HCT116 (cell line): ENCODE measurements around the gene ARNT2. TPM values are rescaled to one million over a fixed set of nuclear protein-coding genes. Genes with fewer than 3 reads are reported as not detected.

ENCODE experiments used
- ATAC-seq: fragments of 200-7000 bp; cut with Tn5 transposase; 2 replicates; pipeline ENCODE4 v1.9.1; 2020; ENCODE audit warnings: mild to moderate bottlenecking, moderate library complexity
- BruUV-seq: library from RNA; stranded (reverse); fragments of 400-500 nt; replicated peaks from 2 replicates; lab custom pipeline; 2021; lab: Mats Ljungman, UMichigan
- CTCF ChIA-PET: fragments of 300-600 bp; sonication (Branson Sonifier 250); formaldehyde crosslinking; loops from one replicate; lab custom pipeline; 2021; ENCODE audit warnings: antibody characterized with exemption; lab: Charles Lee
- POLR2A ChIA-PET: fragments of 300-600, 350-600 bp; sonication (Branson Sonifier 250); formaldehyde crosslinking; loops from one replicate; lab custom pipeline; 2021; ENCODE audit warnings: antibody characterized with exemption; lab: Charles Lee
- RAD21 ChIA-PET, 2 experiments: fragments of 300-600 bp; sonication (Branson Sonifier 250); formaldehyde crosslinking; loops; one replicate each; lab custom pipeline; 2023; ENCODE audit warnings: low total read pairs in 2 of 2; ENCODE audit not compliant: uncharacterized antibody in 2 of 2, unreplicated experiment in 2 of 2, low non-redundant PET in 1 of 2; lab: Charles Lee
- DNase-seq: peaks from one replicate; pipeline ENCODE4 v3.0.0-alpha.2; 2010; ENCODE audit warnings: low read depth, low spot score
- H2AFZ ChIP-seq: fragments of 200-600 bp; shearing (Covaris generic), sonication (generic); 2 replicates; pipeline ENCODE4 v1.6.1; 2017; ENCODE audit warnings: low read depth, mixed run types, mixed read lengths, antibody characterized with exemption, low read length; ENCODE audit not compliant: poor library complexity, severe bottlenecking
- H3K27ac ChIP-seq: 2 replicates; pipeline ENCODE4 v1.5.1; 2012; ENCODE audit warnings: low read depth, low read length
- H3K27me3 ChIP-seq: fragments of 200-600 bp; sonication (generic); 2 replicates; pipeline ENCODE4 v1.6.1; 2016; ENCODE audit warnings: mixed run types, low read length, mixed read lengths; ENCODE audit not compliant: insufficient read depth
- H3K36me3 ChIP-seq, 2 experiments: fragments of 200-500 bp in 1 of 2; fragments of 200-600 bp in 1 of 2; sonication (Bioruptor generic) in 1 of 2; sonication (generic) in 1 of 2; 2 replicates each; pipeline versions ENCODE4 v1.5.1 to v1.6.1; 2014 to 2016; ENCODE audit warnings: low read length in 2 of 2, inconsistent platforms in 1 of 2, mixed read lengths in 1 of 2, mixed run types in 1 of 2; ENCODE audit not compliant: insufficient read depth in 2 of 2, control insufficient read depth in 1 of 2
- H3K4me1 ChIP-seq, 2 experiments: fragments of 200-600 bp in 1 of 2; sonication (generic) in 1 of 2; 2 replicates each; pipeline versions ENCODE4 v1.5.1 to v1.6.1; 2012 to 2017; ENCODE audit warnings: low read length in 2 of 2, inconsistent platforms in 1 of 2, mild to moderate bottlenecking in 1 of 2, mixed read lengths in 1 of 2, mixed run types in 1 of 2, moderate library complexity in 1 of 2; ENCODE audit not compliant: insufficient read depth in 2 of 2, control insufficient read depth in 1 of 2
- H3K4me2 ChIP-seq: fragments of 200-600 bp; sonication (generic); 2 replicates; pipeline ENCODE4 v1.6.1; 2017; ENCODE audit warnings: mixed run types, low read length, mixed read lengths
- H3K4me3 ChIP-seq, 2 experiments: fragments of 200-600 bp in 1 of 2; sonication (generic) in 1 of 2; replicated peaks in 1 of 2; 2 replicates each; pipeline ENCODE4 v1.5.1; 2011 to 2016; ENCODE audit warnings: low read length in 2 of 2, control low read depth in 1 of 2, low read depth in 1 of 2, mild to moderate bottlenecking in 1 of 2, mixed read lengths in 1 of 2, mixed run types in 1 of 2
- H3K79me2 ChIP-seq: fragments of 200-600 bp; sonication (generic); 2 replicates; pipeline ENCODE4 v1.6.1; 2017; ENCODE audit warnings: mild to moderate bottlenecking, mixed run types, low read length, moderate library complexity, mixed read lengths; ENCODE audit not compliant: insufficient read depth
- H3K9ac ChIP-seq: fragments of 200-600 bp; sonication (generic); 2 replicates; pipeline ENCODE4 v1.6.1; 2016; ENCODE audit warnings: low read length, mixed read lengths
- H3K9me2 ChIP-seq: fragments of 200-600 bp; sonication (generic), shearing (Covaris generic); 2 replicates; pipeline ENCODE4 v1.6.1; 2017; ENCODE audit warnings: mixed run types, mild to moderate bottlenecking, moderate library complexity; ENCODE audit not compliant: insufficient read depth
- H3K9me3 ChIP-seq, 2 experiments: fragments of 200-500 bp in 1 of 2; fragments of 200-600 bp in 1 of 2; sonication (Bioruptor generic) in 1 of 2; sonication (generic) in 1 of 2; 2 replicates each; pipeline ENCODE4 v1.6.1; 2014 to 2017; ENCODE audit warnings: low read length in 2 of 2, mixed read lengths in 2 of 2, inconsistent platforms in 1 of 2, low read depth in 1 of 2, mild to moderate bottlenecking in 1 of 2, mixed run types in 1 of 2, moderate library complexity in 1 of 2; ENCODE audit not compliant: control insufficient read depth in 1 of 2, insufficient read depth in 1 of 2
- H4K20me1 ChIP-seq: fragments of 200-600 bp; sonication (generic), shearing (Covaris generic); 2 replicates; pipeline ENCODE4 v1.6.1; 2017; ENCODE audit warnings: mixed run types, mild to moderate bottlenecking, moderate library complexity; ENCODE audit not compliant: insufficient read depth
- CBX3 ChIP-seq: IDR thresholded peaks from 2 replicates; pipeline ENCODE4 v1.6.1; 2012; ENCODE audit warnings: low read depth
- CEBPB ChIP-seq: IDR thresholded peaks from 2 replicates; pipeline ENCODE4 v1.6.1; 2012; ENCODE audit warnings: low read depth
- EGR1 ChIP-seq: IDR thresholded peaks from 2 replicates; pipeline ENCODE4 v1.6.1; 2012; ENCODE audit warnings: low read depth
- ELF1 ChIP-seq: IDR thresholded peaks from 2 replicates; pipeline ENCODE4 v1.6.1; 2012; ENCODE audit warnings: low read depth, borderline replicate concordance
- EZH2 ChIP-seq: fragments of 200-600 bp; sonication (generic); IDR thresholded peaks from 2 replicates; pipeline ENCODE4 v1.6.1; 2017; ENCODE audit warnings: antibody characterized with exemption, mixed run types
- FOSL1 ChIP-seq: IDR thresholded peaks from 2 replicates; pipeline ENCODE4 v1.6.1; 2012; ENCODE audit warnings: low read depth
- JUND ChIP-seq: IDR thresholded peaks from 2 replicates; pipeline ENCODE4 v1.6.1; 2012
- POLR2A ChIP-seq: IDR thresholded peaks from 2 replicates; pipeline ENCODE4 v1.7.0; 2011; ENCODE audit warnings: borderline replicate concordance; ENCODE audit not compliant: insufficient read depth, insufficient read length; ENCODE audit errors: extremely low read depth
- POLR2AphosphoS5 ChIP-seq: IDR thresholded peaks from 2 replicates; pipeline ENCODE4 v1.6.1; 2011; ENCODE audit warnings: mild to moderate bottlenecking, low read depth, low read length, moderate library complexity
- RAD21 ChIP-seq: IDR thresholded peaks from 2 replicates; pipeline ENCODE4 v1.6.1; 2012; ENCODE audit warnings: low read depth, mild to moderate bottlenecking
- REST ChIP-seq: IDR thresholded peaks from 2 replicates; pipeline ENCODE4 v1.6.1; 2012; ENCODE audit warnings: low read depth
- SIN3A ChIP-seq: IDR thresholded peaks from 2 replicates; pipeline ENCODE4 v1.6.1; 2012; ENCODE audit warnings: low read depth
- SP1 ChIP-seq: IDR thresholded peaks from 2 replicates; pipeline ENCODE4 v1.6.1; 2012; ENCODE audit warnings: low read depth
- SRF ChIP-seq: IDR thresholded peaks from 2 replicates; pipeline ENCODE4 v1.6.1; 2012; ENCODE audit warnings: low read depth
- TCF7L2 ChIP-seq: IDR thresholded peaks from 2 replicates; pipeline ENCODE4 v1.7.0; 2011; ENCODE audit warnings: borderline replicate concordance, inconsistent platforms; ENCODE audit not compliant: insufficient read depth, insufficient read length; ENCODE audit errors: extremely low read depth
- YY1 ChIP-seq: IDR thresholded peaks from 2 replicates; pipeline ENCODE4 v1.6.1; 2011; ENCODE audit warnings: low read length, low read depth, moderate library complexity, mild to moderate bottlenecking; ENCODE audit not compliant: insufficient replicate concordance; ENCODE audit errors: extremely low read depth
- intact Hi-C: fragments of 100-400 bp; cut with micrococcal nuclease; formaldehyde crosslinking; loops from 2 replicates; pipeline ENCODE4 v1.10.0; 2022
- total RNA-seq: library from RNA; stranded (reverse); gene quantifications from one replicate; pipeline ENCODE4 v1.2.1, GENCODE V29; 2021; ENCODE audit not compliant: unreplicated experiment
- TF ChIP-seq, protein P1 (sequence below), 3 experiments: fragments of 200-600 bp in 1 of 3; sonication (generic) in 1 of 3; IDR thresholded peaks in 2 of 3; conservative IDR thresholded peaks in 1 of 3; 2 replicates each; pipeline ENCODE4 v1.5.1; 2012 to 2017; ENCODE audit warnings: low read depth in 2 of 3, low read length in 2 of 3, antibody characterized with exemption in 1 of 3, borderline replicate concordance in 1 of 3, control low read depth in 1 of 3, mild to moderate bottlenecking in 1 of 3, mixed read lengths in 1 of 3, mixed run types in 1 of 3, moderate library complexity in 1 of 3; ENCODE audit not compliant: insufficient read depth in 1 of 3
- TF ChIP-seq, protein P2 (sequence below): IDR thresholded peaks from 2 replicates; pipeline ENCODE4 v1.6.1; 2012
- TF ChIP-seq, protein P3 (sequence below): IDR thresholded peaks from 2 replicates; pipeline ENCODE4 v1.6.1; 2012

Gene ARNT2
- total RNA-seq, 1 experiment from 2014 or later, result 3.0 TPM

GRCh38 chr15:80432345-80432702 lies 28.1 kb downstream of the ARNT2 start:
- Histone ChIP-seq H3K36me3 (no peaks in the 10 kb centered on the region), H3K4me1 (peaks cover 13 to 22% of the 10 kb centered on the region in 2 experiments), H3K27me3 (no peaks in the 10 kb centered on the region), H4K20me1 (no peaks in the 10 kb centered on the region), H3K9me2 (no peaks in the 10 kb centered on the region), H3K9me3 (no peaks in the 10 kb centered on the region), H3K27ac (no peak overlapping the region), H3K79me2 (no peaks in the 10 kb centered on the region), H3K4me3 (no peak overlapping the region), H2AFZ (no peak overlapping the region), H3K9ac (no peak overlapping the region), H3K4me2 (no peak overlapping the region)
- DNase-seq (no peak), ATAC-seq (no peak)
- intact Hi-C loops, result no loop called here
- ChIA-PET CTCF (interaction anchor here (1.1 kb wide), 1 partner anchor 344 kb away, joined by 3 read pairs; no protein-coding TSS in a partner anchor), RAD21 (no interaction called here), POLR2A (no interaction called here)
- no TSS peak for BruUV-seq
- TF ChIP-seq SRF, result no peak
- no peak for TF ChIP-seq YY1
- TF ChIP-seq ELF1, result no peak
- TF ChIP-seq POLR2A, result no peak
- TF ChIP-seq, protein P1, sequence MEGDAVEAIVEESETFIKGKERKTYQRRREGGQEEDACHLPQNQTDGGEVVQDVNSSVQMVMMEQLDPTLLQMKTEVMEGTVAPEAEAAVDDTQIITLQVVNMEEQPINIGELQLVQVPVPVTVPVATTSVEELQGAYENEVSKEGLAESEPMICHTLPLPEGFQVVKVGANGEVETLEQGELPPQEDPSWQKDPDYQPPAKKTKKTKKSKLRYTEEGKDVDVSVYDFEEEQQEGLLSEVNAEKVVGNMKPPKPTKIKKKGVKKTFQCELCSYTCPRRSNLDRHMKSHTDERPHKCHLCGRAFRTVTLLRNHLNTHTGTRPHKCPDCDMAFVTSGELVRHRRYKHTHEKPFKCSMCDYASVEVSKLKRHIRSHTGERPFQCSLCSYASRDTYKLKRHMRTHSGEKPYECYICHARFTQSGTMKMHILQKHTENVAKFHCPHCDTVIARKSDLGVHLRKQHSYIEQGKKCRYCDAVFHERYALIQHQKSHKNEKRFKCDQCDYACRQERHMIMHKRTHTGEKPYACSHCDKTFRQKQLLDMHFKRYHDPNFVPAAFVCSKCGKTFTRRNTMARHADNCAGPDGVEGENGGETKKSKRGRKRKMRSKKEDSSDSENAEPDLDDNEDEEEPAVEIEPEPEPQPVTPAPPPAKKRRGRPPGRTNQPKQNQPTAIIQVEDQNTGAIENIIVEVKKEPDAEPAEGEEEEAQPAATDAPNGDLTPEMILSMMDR (IDR thresholded peaks at IDR 0.05 in 2 of 3, conservative IDR thresholded peaks at IDR 0.05 in 1 of 3; ENCODE audit: borderline replicate concordance in 1 of 3, insufficient read depth in 1 of 3, low read depth in 2 of 3, low read length in 2 of 3), result no peak
- no peak for TF ChIP-seq CBX3
- no peak for TF ChIP-seq RAD21
- TF ChIP-seq, protein P2, sequence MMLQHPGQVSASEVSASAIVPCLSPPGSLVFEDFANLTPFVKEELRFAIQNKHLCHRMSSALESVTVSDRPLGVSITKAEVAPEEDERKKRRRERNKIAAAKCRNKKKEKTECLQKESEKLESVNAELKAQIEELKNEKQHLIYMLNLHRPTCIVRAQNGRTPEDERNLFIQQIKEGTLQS, result no peak
- no peak for TF ChIP-seq JUND
- TF ChIP-seq FOSL1, result no peak
- no peak for TF ChIP-seq REST
- TF ChIP-seq TCF7L2, result no peak
- no peak for TF ChIP-seq SIN3A
- no peak for TF ChIP-seq SP1
- no peak for TF ChIP-seq EGR1
- no peak for TF ChIP-seq CEBPB
- TF ChIP-seq, protein P3, sequence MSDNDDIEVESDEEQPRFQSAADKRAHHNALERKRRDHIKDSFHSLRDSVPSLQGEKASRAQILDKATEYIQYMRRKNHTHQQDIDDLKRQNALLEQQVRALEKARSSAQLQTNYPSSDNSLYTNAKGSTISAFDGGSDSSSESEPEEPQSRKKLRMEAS, result no peak
- no peak for TF ChIP-seq EZH2
- TF ChIP-seq POLR2AphosphoS5, result no peak
